ENCODE data around the gene RNF43.

The RNF43 gene

GRCh38 chr17:58371300-58371950 is 45.9 kb downstream of the RNF43 start:
- DNase-seq (ENCODE audit: low read depth, low spot score): no peak
- ChIA-PET CTCF (interaction anchor here (1.0 kb wide), 2 partner anchors 46 to 54 kb away, joined by 3 read pairs; partner anchors contain the start of gene RNF43), POLR2A (no interaction called here)
- no peak overlapping the region for H3K4me3 ChIP-seq (ENCODE audit: low read depth, low read length)
- no peak for TF ChIP-seq CTCF (IDR thresholded peaks at IDR 0.05; ENCODE audit: insufficient read depth, low read length, missing control alignments)

GRCh38 chr17:58370716-58371115 is 46.6 kb downstream of the RNF43 start:
- ChIA-PET CTCF (no interaction called here), POLR2A (no interaction called here)
- no peak overlapping the region for H3K4me3 ChIP-seq (ENCODE audit: low read depth, low read length)
- no peak for TF ChIP-seq CTCF (IDR thresholded peaks at IDR 0.05; ENCODE audit: insufficient read depth, low read length, missing control alignments)
- no peak for DNase-seq (ENCODE audit: low read depth, low spot score)

DNA sequence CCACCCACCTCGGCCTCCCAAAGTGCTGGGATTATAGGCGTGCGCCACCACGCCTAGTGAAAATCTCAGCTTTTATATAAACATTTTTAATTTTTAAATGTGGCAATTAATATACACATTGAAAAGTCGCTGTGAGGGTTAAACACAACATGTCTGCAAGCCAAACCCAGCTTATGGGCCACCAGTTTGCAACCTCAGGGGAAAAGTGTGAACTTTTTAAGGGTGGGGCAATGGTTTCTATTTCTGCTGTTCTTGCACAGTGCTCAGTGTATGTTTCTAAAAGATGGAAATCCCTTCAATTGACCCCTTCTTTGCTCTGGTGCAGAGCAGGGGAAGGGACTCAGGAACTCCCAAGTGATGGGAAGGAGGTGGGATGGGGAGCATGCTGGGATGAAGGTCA is 47.0 kb downstream of the RNF43 start:
- no peak for TF ChIP-seq CTCF (IDR thresholded peaks at IDR 0.05; ENCODE audit: insufficient read depth, low read length, missing control alignments)
- no peak for DNase-seq (ENCODE audit: low read depth, low spot score)
- POLR2A ChIA-PET: no interaction called here
- CTCF ChIA-PET: interaction anchor here (1.3 kb wide), 1 partner anchor 48 kb away, joined by 3 read pairs; the partner anchor contains the start of gene RNF43
- H3K4me3 ChIP-seq (ENCODE audit: low read depth, low read length): no peak overlapping the region

DNA sequence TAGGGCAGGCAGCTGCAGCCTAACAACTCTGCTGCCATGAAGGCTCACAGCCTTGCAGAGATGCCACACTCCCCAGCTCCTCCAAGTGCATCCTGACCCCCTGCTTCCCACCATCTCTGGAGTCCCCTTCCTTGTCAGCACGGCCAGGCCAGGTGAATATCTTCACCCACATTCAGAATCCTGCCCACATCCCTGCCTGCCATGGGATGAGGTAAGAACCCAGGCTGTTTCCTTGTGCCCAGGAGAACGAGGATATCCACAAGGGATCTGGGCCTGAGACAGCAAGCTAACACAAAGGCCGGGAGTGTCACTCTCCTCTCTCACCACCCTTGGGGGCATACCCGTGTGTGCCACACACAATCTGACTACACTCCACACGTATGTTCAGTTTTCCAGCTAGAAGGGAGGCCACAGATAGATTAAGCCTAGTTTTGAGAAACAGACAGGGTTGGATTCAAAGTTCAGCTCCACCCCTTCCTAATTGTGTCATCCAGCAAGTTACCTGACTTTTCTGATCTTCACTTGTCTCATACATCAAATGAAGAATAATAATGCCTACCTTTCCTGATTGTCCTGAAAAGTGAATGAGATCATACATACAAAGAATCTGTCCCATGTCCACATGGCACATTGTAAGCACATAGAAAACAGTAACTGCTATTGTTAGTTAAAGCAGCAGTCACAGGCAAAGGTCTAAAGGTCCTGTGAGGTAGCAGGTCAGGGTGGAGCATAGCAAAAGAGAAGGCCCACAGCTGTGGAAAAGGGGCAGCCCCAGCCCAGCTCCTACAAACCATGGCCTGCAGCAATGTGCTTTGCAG is 47.9 kb downstream of the RNF43 start:
- ChIA-PET POLR2A (no interaction called here), CTCF (interaction anchor here (1.3 kb wide), 1 partner anchor 48 kb away, joined by 3 read pairs; the partner anchor contains the start of gene RNF43)
- H3K4me3 ChIP-seq (ENCODE audit: low read depth, low read length): no peak overlapping the region
- TF ChIP-seq CTCF (IDR thresholded peaks at IDR 0.05; ENCODE audit: insufficient read depth, low read length, missing control alignments): no peak
- no peak for DNase-seq (ENCODE audit: low read depth, low spot score)

- no peak for TF ChIP-seq CTCF (IDR thresholded peaks at IDR 0.05; ENCODE audit: insufficient read depth, low read length, missing control alignments)
- no peak for DNase-seq (ENCODE audit: low read depth, low spot score)
- POLR2A ChIA-PET: no interaction called here
- CTCF ChIA-PET: interaction anchor here (1.3 kb wide), 1 partner anchor 49 kb away, joined by 3 read pairs; the partner anchor contains the start of gene RNF43
- no peak overlapping the region for H3K4me3 ChIP-seq (ENCODE audit: low read depth, low read length)
Measured at GRCh38 chr17:58368860-58369213, 48.5 kb downstream of the RNF43 start.
